K562 (cell line): ENCODE results near the gene SF3B1. TPM values are rescaled to one million over a fixed set of nuclear protein-coding genes. Genes with fewer than 3 reads are reported as not detected.

Experiments used
- ATAC-seq: fragments of 200-7000 bp; cut with Tn5 transposase; 3 replicates; pipeline ENCODE4 v1.9.1; 2020; ENCODE audit warnings: moderate library complexity
- Bru-seq: library from RNA; stranded (reverse); fragments of 400-500 nt; gene quantifications from one replicate; lab custom pipeline; 2021; lab: Mats Ljungman, UMichigan
- BruChase-seq, 2 experiments: library from RNA; stranded (reverse); fragments of 400-500 nt; gene quantifications; one replicate each; lab custom pipeline; 2021; lab: Mats Ljungman, UMichigan
- BruUV-seq: library from RNA; stranded (reverse); fragments of 400-500 nt; replicated peaks from 2 replicates; lab custom pipeline; 2021; lab: Mats Ljungman, UMichigan
- CTCF ChIA-PET: fragments of 300-600 bp; formaldehyde crosslinking; extraction: SDS; loops from one replicate; lab custom pipeline; 2021; ENCODE audit warnings: low intra/inter-chr PET ratio; lab: Yijun Ruan, JAX
- POLR2A ChIA-PET: fragments of 300-600, 350-650 bp; sonication (Branson Sonifier 250); formaldehyde crosslinking; extraction: SDS; loops from one replicate; lab custom pipeline; 2021; ENCODE audit warnings: antibody characterized with exemption, inconsistent platforms; lab: Yijun Ruan, JAX
- DNase-seq, 4 experiments: peaks; one replicate each; pipeline versions ENCODE4 v3.0.0 to v3.0.0-alpha.2; 2011 to 2018; ENCODE audit warnings: low spot score in 3 of 4, mixed read lengths in 3 of 4; ENCODE audit errors: extremely low read depth in 1 of 4
- FAIRE-seq: peaks from 2 replicates; lab custom pipeline; 2011; peaks lifted over from hg19 to GRCh38; lab: Jason Lieb, UNC
- H2AFZ ChIP-seq: 2 replicates; pipeline ENCODE4 v1.6.0; 2011; ENCODE audit warnings: low read depth, low read length, control low read depth, inconsistent platforms
- H3K27ac ChIP-seq: fragments of 200-600 bp; 3 replicates; pipeline ENCODE4 v1.8.0; 2011; ENCODE audit warnings: low read depth, mild to moderate bottlenecking, control low read depth, inconsistent platforms, low read length, moderate library complexity, mixed read lengths; ENCODE audit errors: extremely low read depth
- H3K27me3 ChIP-seq, 2 experiments: fragments of 300-600 bp in 1 of 2; 2 replicates in 1 of 2; 3 replicates in 1 of 2; pipeline versions ENCODE4 v1.6.0 to v1.8.0; 2011; ENCODE audit warnings: inconsistent platforms in 2 of 2, low read length in 2 of 2, mild to moderate bottlenecking in 1 of 2, mixed read lengths in 1 of 2, moderate library complexity in 1 of 2; ENCODE audit not compliant: control insufficient read depth in 2 of 2, insufficient read depth in 2 of 2
- H3K36me3 ChIP-seq: fragments of 300-600 bp; 3 replicates; pipeline ENCODE4 v1.8.0; 2011; ENCODE audit warnings: mild to moderate bottlenecking, low read length, inconsistent platforms; ENCODE audit not compliant: control insufficient read depth, insufficient read depth
- H3K4me1 ChIP-seq, 2 experiments: fragments of 200-600 bp in 1 of 2; replicated peaks in 1 of 2; 2 replicates in 1 of 2; 3 replicates in 1 of 2; pipeline versions ENCODE4 v1.5.1 to v1.8.0; 2011; ENCODE audit warnings: inconsistent platforms in 2 of 2, low read length in 2 of 2, mild to moderate bottlenecking in 1 of 2, mixed read lengths in 1 of 2, moderate library complexity in 1 of 2; ENCODE audit not compliant: control insufficient read depth in 2 of 2, insufficient read depth in 2 of 2
- H3K4me2 ChIP-seq: 2 replicates; pipeline ENCODE4 v1.6.1; 2011; ENCODE audit warnings: low read length, control low read depth, inconsistent platforms, mixed read lengths; ENCODE audit not compliant: insufficient read depth
- H3K4me3 ChIP-seq: fragments of 200-600 bp; sonication (generic), shearing (Covaris generic); 2 replicates; pipeline ENCODE4 v1.5.1; 2016; ENCODE audit warnings: control low read depth, inconsistent platforms
- H3K79me2 ChIP-seq: fragments of 200-600 bp; 3 replicates; pipeline ENCODE4 v1.8.0; 2011; ENCODE audit warnings: low read length, inconsistent platforms; ENCODE audit not compliant: control insufficient read depth, insufficient read depth
- H3K9ac ChIP-seq, 2 experiments: 2 replicates each; pipeline versions ENCODE4 v1.6.0 to v1.6.1; 2011; ENCODE audit warnings: low read depth in 2 of 2, low read length in 2 of 2, control low read depth in 1 of 2, inconsistent platforms in 1 of 2, mild to moderate bottlenecking in 1 of 2, mixed read lengths in 1 of 2; ENCODE audit not compliant: insufficient read depth in 1 of 2
- H3K9me1 ChIP-seq: one replicate; pipeline ENCODE4 v1.6.0; 2011; ENCODE audit warnings: inconsistent platforms, mild to moderate bottlenecking, low read length, moderate library complexity; ENCODE audit not compliant: control insufficient read depth, insufficient read depth
- H3K9me3 ChIP-seq: replicated peaks from 2 replicates; pipeline ENCODE4 v1.5.1; 2011; ENCODE audit warnings: low read depth, low read length, inconsistent platforms; ENCODE audit not compliant: control insufficient read depth, insufficient read depth
- H4K20me1 ChIP-seq: replicated peaks from 2 replicates; pipeline ENCODE4 v1.6.1; 2011; ENCODE audit warnings: low read length, inconsistent platforms, mixed read lengths; ENCODE audit not compliant: control insufficient read depth, insufficient read depth
- DEAF1 ChIP-seq: fragments of 450-650 bp; formaldehyde crosslinking; IDR thresholded peaks from 2 replicates; pipeline ENCODE4 v1.4.0; 2020; ENCODE audit warnings: mild to moderate bottlenecking, moderate library complexity
- ETS1 ChIP-seq: conservative IDR thresholded peaks from 2 replicates; pipeline ENCODE4 v1.6.1; 2011; ENCODE audit warnings: low read depth, mild to moderate bottlenecking, low read length; ENCODE audit not compliant: control insufficient read depth
- ETV5 ChIP-seq: sonication (generic); formaldehyde crosslinking; IDR thresholded peaks from 2 replicates; pipeline ENCODE4 v1.4.0; 2020; ENCODE audit warnings: low read depth, mild to moderate bottlenecking, missing genetic modification reagents
- FOXJ2 ChIP-seq: fragments of 200-800 bp; sonication (Bioruptor generic); IDR thresholded peaks from 2 replicates; pipeline ENCODE4 v1.6.1; 2016; ENCODE audit warnings: missing genetic modification characterization, missing compliant biosample characterization
- GATAD2B ChIP-seq: fragments of 450-650 bp; IDR thresholded peaks from 2 replicates; pipeline ENCODE4 v1.6.1; 2017; ENCODE audit warnings: mild to moderate bottlenecking, borderline replicate concordance
- HDAC2 ChIP-seq: fragments of 450-650 bp; IDR thresholded peaks from 2 replicates; pipeline ENCODE4 v1.6.1; 2016; ENCODE audit warnings: mild to moderate bottlenecking
- HOXB6 ChIP-seq: fragments of 250-450 bp; sonication (Bioruptor Pico); IDR thresholded peaks from 2 replicates; pipeline ENCODE4 v1.5.1; 2022; ENCODE audit warnings: mild to moderate bottlenecking, borderline replicate concordance
- ILF3 ChIP-seq: fragments of 450-650 bp; IDR thresholded peaks from 2 replicates; pipeline ENCODE4 v1.6.1; 2018; ENCODE audit warnings: antibody characterized with exemption, mild to moderate bottlenecking, moderate library complexity, borderline replicate concordance
- MCM5 ChIP-seq: fragments of 450-650 bp; IDR thresholded peaks from 2 replicates; pipeline ENCODE4 v1.6.1; 2016; ENCODE audit warnings: low read depth
- STAT5B ChIP-seq: fragments of 250-450 bp; sonication (Bioruptor Pico); IDR thresholded peaks from 2 replicates; pipeline ENCODE4 v1.8.0; 2021; ENCODE audit warnings: mild to moderate bottlenecking, inconsistent platforms
- TRIM24 ChIP-seq, 2 experiments: fragments of 450-650 bp; IDR thresholded peaks; 2 replicates each; pipeline ENCODE4 v1.6.1; 2016
- ZNF232 ChIP-seq: sonication (generic); formaldehyde crosslinking; IDR thresholded peaks from 2 replicates; pipeline ENCODE4 v1.8.0; 2022; ENCODE audit warnings: mild to moderate bottlenecking, missing genetic modification reagents
- ZNF436 ChIP-seq: fragments of 250-450, 450-650 bp; sonication (Bioruptor Pico); formaldehyde crosslinking; IDR thresholded peaks from 2 replicates; pipeline ENCODE4 v1.7.0; 2020; ENCODE audit warnings: mild to moderate bottlenecking
- WGBS: fragments of 100-300 bp; shearing (Covaris generic); methylation state at CpG from one replicate; pipeline ENCODE4 v1.1.6; 2016; ENCODE audit warnings: low coverage, mixed read lengths; ENCODE audit not compliant: insufficient coverage; ENCODE audit errors: missing lambda C conversion rate; 5-methylcytosine and 5-hydroxymethylcytosine counted together
- in situ Hi-C: fragments of 300-500 bp; cut with MboI; formaldehyde crosslinking; loops from 4 replicates; pipeline ENCODE4 v1.15.0; 2018; ENCODE audit warnings: inconsistent platforms, mixed read lengths
- intact Hi-C: fragments of 100-400 bp; cut with micrococcal nuclease; formaldehyde crosslinking; loops from 2 replicates; pipeline ENCODE4 v1.14.2; 2022
- long read RNA-seq, 3 experiments: library from polyadenylated mRNA in 2 of 3; library from RNA in 1 of 3; unstranded in 2 of 3; stranded (forward) in 1 of 3; transcript quantifications; one replicate each; pipeline ENCODE4 v2.0.0, GENCODE V29; 2019 to 2022
- polyA minus RNA-seq, 3 experiments: library from RNA; depleted of rRNA, polyadenylated mRNA; stranded (reverse); fragments of >200 nt; gene quantifications; 2 replicates each; pipeline ENCODE4 v1.2.3, GENCODE V29; 2011
- polyA plus RNA-seq, 8 experiments: library from polyadenylated mRNA; depleted of rRNA in 4 of 8; stranded (reverse) in 5 of 8; unstranded in 3 of 8; fragments of >200 nt; fragmentation: Nextera tagmentation in 2 of 8; fragmentation: Illumina TruSeq in 1 of 8; extraction: Ambion mirVana in 2 of 8; extraction: Trizol in 1 of 8; gene quantifications; 2 replicates each; pipeline versions ENCODE4 v1.2.1 to v1.2.3, GENCODE V29; 2011 to 2014; ENCODE audit warnings: inconsistent platforms in 1 of 8, missing spikeins in 1 of 8
- total RNA-seq, 7 experiments: library from RNA; depleted of rRNA in 6 of 7; stranded (reverse); fragments of >200 nt in 6 of 7; fragmentation: Illumina TruSeq in 2 of 7; extraction: Trizol in 2 of 7; gene quantifications; 2 replicates each; pipeline versions ENCODE4 v1.2.1 to v1.2.3, GENCODE V29; 2011 to 2021; ENCODE audit warnings: low replicate concordance in 1 of 7

Gene SF3B1
- 275 and 561 TPM in 2 replicates for total RNA-seq (2011; cell fraction: chromatin; rRNA removed; ENCODE audit: low replicate concordance)
- total RNA-seq (2011; cell fraction: nucleolus; rRNA removed), result 81.5 and 115 TPM in 2 replicates
- 184 and 196 TPM in 2 replicates for total RNA-seq (2011; cell fraction: nucleoplasm; rRNA removed)
- total RNA-seq (2014; rRNA removed) (96.2 and 118 TPM in 2 replicates), total RNA-seq (2014; rRNA removed; fragmentation: Illumina TruSeq; extraction: Trizol) (209 and 283 TPM in 2 replicates), total RNA-seq (2015; rRNA removed; fragmentation: Illumina TruSeq; extraction: Trizol) (168 and 176 TPM in 2 replicates), total RNA-seq (2021) (180 and 182 TPM in 2 replicates), polyA plus RNA-seq (2011; rRNA removed) (340 and 377 TPM in 2 replicates), polyA plus RNA-seq (2014; fragmentation: Illumina TruSeq; extraction: Trizol) (238 and 243 TPM in 2 replicates), polyA plus RNA-seq (2014; fragmentation: Nextera tagmentation; extraction: Ambion mirVana) (100 to 1,000 TPM; 125 to 177 TPM), polyA plus RNA-seq (2014; rRNA removed) (144 and 145 TPM in 2 replicates), polyA minus RNA-seq (2011; rRNA and poly(A)+ RNA removed) (859 and 924 TPM in 2 replicates), Bru-seq, nascent RNA (percentile 92 among the genes with signal in this experiment), BruChase-seq, experiment 1, labeled RNA remaining after a 2-hour chase (percentile 94 among the genes with signal in this experiment), BruChase-seq, experiment 2, labeled RNA remaining after a 6-hour chase (percentile 96 among the genes with signal in this experiment)
- 104 and 199 TPM in 2 replicates for polyA plus RNA-seq (2011; cell fraction: cytosol; rRNA removed)
- polyA plus RNA-seq (2011; cell fraction: nucleus; rRNA removed), result 387 and 786 TPM in 2 replicates
- polyA plus RNA-seq (2012), result 124 and 183 TPM in 2 replicates
- 67.3 and 81.8 TPM in 2 replicates for polyA minus RNA-seq (2011; cell fraction: cytosol; rRNA and poly(A)+ RNA removed)
- 130 and 336 TPM in 2 replicates for polyA minus RNA-seq (2011; cell fraction: nucleus; rRNA and poly(A)+ RNA removed)
- long read RNA-seq, experiment 1, full-length matches to known transcripts, result 370 of 560 reads
- long read RNA-seq, experiment 1, partial matches to known transcripts, result 157 of 560 reads
- long read RNA-seq, experiment 1, other reads (novel, unspliced or antisense), result 33 of 560 reads
- long read RNA-seq, experiment 2, full-length matches to known transcripts, result 32 of 112 reads
- long read RNA-seq, experiment 2, partial matches to known transcripts, result 49 of 112 reads
- long read RNA-seq, experiment 2, other reads (novel, unspliced or antisense), result 31 of 112 reads
- long read RNA-seq, experiment 3, full-length matches to known transcripts, result 19 of 190 reads
- long read RNA-seq, experiment 3, partial matches to known transcripts, result 163 of 190 reads
- long read RNA-seq, experiment 3, other reads (novel, unspliced or antisense), result 8 of 190 reads

GRCh38 chr2:197434541-197435513 lies at the start of gene SF3B1:
Gene SF3B1 (minus strand): TSS chr2:197435028. CDS start chr2:197434999, 29 bp downstream.
- WGBS, result under 1% methylated on average over 65 of the region's 74 CpGs
- H3K9me3 ChIP-seq, result no peaks in the 10 kb centered on the region
- in situ Hi-C loops (no loop called here), intact Hi-C loops (loop anchor here (1.0 to 5.0 kb wide), 4 partner anchors 18 to 272 kb away; partner anchors contain the start of genes COQ10B, HSPE1 and MARS2)
- FAIRE-seq, result peak; percentile 97
- H3K27me3 ChIP-seq, result no peaks in the 10 kb centered on the region
- H3K79me2 ChIP-seq, result peaks cover 66% of the 10 kb centered on the region
- ChIA-PET POLR2A (interaction anchor here (0.6 to 1.7 kb wide), 11 partner anchors 8 to 270 kb away, joined by 3 to 8 read pairs (median 3); partner anchors contain the start of genes COQ10B, HSPD1, HSPE1 and MARS2), CTCF (no interaction called here)
- peak within 1 kb of the TSS; percentile 100 for H3K9ac ChIP-seq
- H3K4me2 ChIP-seq, result peak within 1 kb of the TSS; percentile 93
- peak within 1 kb of the TSS; percentile 98 for H3K27ac ChIP-seq
- peaks cover 16% of the 10 kb centered on the region; the same call in 2 of the 3 replicates for H3K36me3 ChIP-seq
- peak; percentile 89 for ATAC-seq
- H3K9me1 ChIP-seq, result no peaks in the 10 kb centered on the region
- H3K4me3 ChIP-seq, result peak within 1 kb of the TSS; percentile 77
- peaks cover 14 to 17% of the 10 kb centered on the region in 2 experiments; a peak in 4 of 5 replicates for H3K4me1 ChIP-seq
- DNase-seq, result peak; percentile 88 to 97 (median 90)
- H2AFZ ChIP-seq, result peak within 1 kb of the TSS; percentile 88
- TSS peak; percentile 65 for BruUV-seq
- H4K20me1 ChIP-seq, result peaks cover 28% of the 10 kb centered on the region
- TF ChIP-seq STAT5B (CRISPR knock-in tag) (no peak), TRIM24 (IDR thresholded peaks at IDR 0.05) (no peak), ILF3 (no peak), HOXB6 (CRISPR knock-in tag) (no peak), ETV5 (CRISPR knock-in tag) (0 out of 2 replicates have a peak, but pooled peaks have one; percentile 17), ETS1 (peak; percentile 45; the same call in 1 of the 2 replicates), GATAD2B (no peak), FOXJ2 (no peak), ZNF436 (CRISPR knock-in tag) (no peak), DEAF1 (CRISPR knock-in tag) (no peak), HDAC2 (no peak), MCM5 (no peak), ZNF232 (CRISPR knock-in tag) (no peak)
